IMR-90 (cell line): ENCODE data around the gene MYH9. TPM values are rescaled to one million over a fixed set of nuclear protein-coding genes. Genes with fewer than 3 reads are reported as not detected.

Source experiments
- ATAC-seq: fragments of 200-7000 bp; cut with Tn5 transposase; 2 replicates; pipeline ENCODE4 v1.9.1; 2020; ENCODE audit warnings: low read depth, mild to moderate bottlenecking, moderate library complexity
- BruUV-seq: library from RNA; stranded (reverse); fragments of 400-500 nt; replicated peaks from 2 replicates; lab custom pipeline; 2021; lab: Mats Ljungman, UMichigan
- CTCF ChIA-PET: fragments of 300-600 bp; formaldehyde crosslinking; extraction: SDS; loops from one replicate; lab custom pipeline; 2021; ENCODE audit warnings: antibody characterized with exemption; lab: Yijun Ruan, JAX
- POLR2A ChIA-PET: fragments of 300-600 bp; sonication (Branson Sonifier 250); formaldehyde crosslinking; loops from one replicate; lab custom pipeline; 2022; ENCODE audit warnings: antibody characterized with exemption; ENCODE audit not compliant: unreplicated experiment; lab: Charles Lee
- DNase-seq: peaks from one replicate; pipeline ENCODE4 v3.0.0; 2013
- H2AFZ ChIP-seq: replicated peaks from 2 replicates; pipeline ENCODE3; 2013; ENCODE audit warnings: low read length, mild to moderate bottlenecking; ENCODE audit not compliant: poor library complexity
- H2AK5ac ChIP-seq: 2 replicates; pipeline ENCODE4 v1.6.1; 2013; ENCODE audit warnings: low read depth, low read length, inconsistent platforms
- H2AK9ac ChIP-seq: replicated peaks from 2 replicates; pipeline ENCODE3; 2013; ENCODE audit warnings: mild to moderate bottlenecking, low read depth, low read length, moderate library complexity; ENCODE audit not compliant: poor library complexity
- H2BK120ac ChIP-seq: 2 replicates; pipeline ENCODE4 v1.6.1; 2013; ENCODE audit warnings: low read depth, low read length, inconsistent platforms
- H2BK15ac ChIP-seq: 3 replicates; pipeline ENCODE4 v1.6.1; 2013; ENCODE audit warnings: low read depth, low read length, inconsistent platforms
- H2BK20ac ChIP-seq: 2 replicates; pipeline ENCODE4 v1.6.1; 2013; ENCODE audit warnings: low read depth, mild to moderate bottlenecking, inconsistent platforms, low read length, moderate library complexity
- H2BK5ac ChIP-seq: 2 replicates; pipeline ENCODE4 v1.6.1; 2013; ENCODE audit warnings: mild to moderate bottlenecking, low read depth, low read length, inconsistent platforms; ENCODE audit not compliant: poor library complexity, severe bottlenecking
- H3K14ac ChIP-seq: replicated peaks from 2 replicates; pipeline ENCODE4 v1.6.1; 2013; ENCODE audit warnings: low read depth, low read length, inconsistent platforms
- H3K18ac ChIP-seq: 2 replicates; pipeline ENCODE4 v1.6.1; 2013; ENCODE audit warnings: low read depth, low read length, control low read depth
- H3K23ac ChIP-seq: 2 replicates; pipeline ENCODE4 v1.6.1; 2013; ENCODE audit warnings: low read depth, low read length, inconsistent platforms
- H3K27ac ChIP-seq: 2 replicates; pipeline ENCODE4 v1.5.1; 2013; ENCODE audit warnings: mild to moderate bottlenecking, control low read depth, low read length; ENCODE audit not compliant: insufficient read depth
- H3K27me3 ChIP-seq: 2 replicates; pipeline ENCODE4 v1.6.1; 2013; ENCODE audit warnings: low read length; ENCODE audit not compliant: control insufficient read depth, insufficient read depth
- H3K36me3 ChIP-seq: 2 replicates; pipeline ENCODE4 v1.6.1; 2013; ENCODE audit warnings: low read length, mixed read lengths; ENCODE audit not compliant: control insufficient read depth, insufficient read depth
- H3K4ac ChIP-seq: 2 replicates; pipeline ENCODE4 v1.6.1; 2013; ENCODE audit warnings: low read depth, low read length, inconsistent platforms
- H3K4me1 ChIP-seq: 2 replicates; pipeline ENCODE4 v1.6.1; 2013; ENCODE audit warnings: low read length, mixed read lengths; ENCODE audit not compliant: control insufficient read depth, insufficient read depth
- H3K4me2 ChIP-seq: 2 replicates; pipeline ENCODE4 v1.6.1; 2013; ENCODE audit warnings: low read depth, mild to moderate bottlenecking, control low read depth, low read length, moderate library complexity
- H3K4me3 ChIP-seq: 2 replicates; pipeline ENCODE4 v1.5.1; 2013; ENCODE audit warnings: low read depth, mild to moderate bottlenecking, control low read depth, low read length, moderate library complexity; ENCODE audit not compliant: insufficient read depth
- H3K56ac ChIP-seq: 2 replicates; pipeline ENCODE4 v1.6.1; 2013; ENCODE audit warnings: low read length, inconsistent platforms; ENCODE audit not compliant: insufficient read depth; ENCODE audit errors: extremely low read depth
- H3K79me1 ChIP-seq, 2 experiments: 2 replicates each; pipeline ENCODE4 v1.6.1; 2013; ENCODE audit warnings: low read length in 2 of 2, inconsistent platforms in 1 of 2, low read depth in 1 of 2
- H3K9ac ChIP-seq: 2 replicates; pipeline ENCODE4 v1.6.1; 2013; ENCODE audit warnings: low read depth, low read length, control low read depth
- H3K9me1 ChIP-seq: 2 replicates; pipeline ENCODE4 v1.6.1; 2013; ENCODE audit warnings: low read length, inconsistent platforms; ENCODE audit not compliant: insufficient read depth
- H3K9me3 ChIP-seq: 2 replicates; pipeline ENCODE4 v1.6.1; 2013; ENCODE audit warnings: low read length; ENCODE audit not compliant: control insufficient read depth, insufficient read depth
- H4K20me1 ChIP-seq: 2 replicates; pipeline ENCODE4 v1.6.1; 2013; ENCODE audit warnings: low read length, inconsistent platforms; ENCODE audit not compliant: insufficient read depth
- H4K5ac ChIP-seq: 2 replicates; pipeline ENCODE4 v1.6.1; 2013; ENCODE audit warnings: mild to moderate bottlenecking, low read depth, low read length, control low read depth
- H4K8ac ChIP-seq, 2 experiments: 2 replicates each; pipeline ENCODE4 v1.6.1; 2013; ENCODE audit warnings: low read depth in 2 of 2, low read length in 2 of 2, control low read depth in 1 of 2, inconsistent platforms in 1 of 2
- H4K91ac ChIP-seq: 2 replicates; pipeline ENCODE4 v1.6.1; 2013; ENCODE audit warnings: low read depth, low read length, inconsistent platforms; ENCODE audit not compliant: insufficient read depth
- CEBPB ChIP-seq: IDR thresholded peaks from 2 replicates; pipeline ENCODE4 v1.6.1; 2012; ENCODE audit warnings: low read depth, low read length, improper control_type of control experiment
- CHD1 ChIP-seq: IDR thresholded peaks from 2 replicates; pipeline ENCODE4 v1.6.1; 2012; ENCODE audit warnings: low read depth, low read length, improper control_type of control experiment
- CTCF ChIP-seq: conservative IDR thresholded peaks from 2 replicates; pipeline ENCODE4 v1.5.1; 2012; ENCODE audit warnings: mild to moderate bottlenecking, low read depth, low read length, improper control_type of control experiment
- FOS ChIP-seq: fragments of 150-350 bp; IDR thresholded peaks from 2 replicates; pipeline ENCODE4 v1.6.1; 2016; ENCODE audit warnings: low read depth, low read length
- RAD21 ChIP-seq: IDR thresholded peaks from 2 replicates; pipeline ENCODE4 v1.6.1; 2012; ENCODE audit warnings: low read length, improper control_type of control experiment
- RCOR1 ChIP-seq: IDR thresholded peaks from 2 replicates; pipeline ENCODE4 v1.6.1; 2012; ENCODE audit warnings: mild to moderate bottlenecking, low read length, improper control_type of control experiment; ENCODE audit not compliant: insufficient replicate concordance
- RFX5 ChIP-seq: IDR thresholded peaks from 2 replicates; pipeline ENCODE4 v1.8.0; 2012; ENCODE audit warnings: low read depth, mild to moderate bottlenecking, low read length, moderate library complexity
- WGBS, 2 experiments: methylation state at CpG; one replicate each; pipeline versions ENCODE4 v1.1.5 to v1.1.7; 2013; ENCODE audit warnings: missing lambda C conversion rate in 2 of 2; ENCODE audit not compliant: insufficient read length in 1 of 2; ENCODE audit errors: extremely low coverage in 2 of 2; 5-methylcytosine and 5-hydroxymethylcytosine counted together
- dilution Hi-C: fragments of 300-500 bp; cut with HindIII; formaldehyde crosslinking; loops from one replicate; pipeline ENCODE4 v1.14.3; 2018; ENCODE audit warnings: low sequenced_read_pairs; ENCODE audit not compliant: unreplicated experiment
- in situ Hi-C: fragments of 300-500 bp; cut with MboI; formaldehyde crosslinking; loops from 3 replicates; pipeline ENCODE4 v1.14.3; 2019; ENCODE audit warnings: low sequenced_read_pairs, inconsistent platforms, mixed read lengths
- intact Hi-C: fragments of 100-400 bp; cut with micrococcal nuclease; formaldehyde crosslinking; loops from 2 replicates; pipeline ENCODE4 v1.10.0; 2022
- polyA plus RNA-seq, 3 experiments: library from polyadenylated mRNA; depleted of rRNA; stranded (reverse); fragments of >200 nt; gene quantifications; 2 replicates each; pipeline ENCODE4 v1.2.3, GENCODE V29; 2012; ENCODE audit warnings: low replicate concordance in 1 of 3
- total RNA-seq: library from RNA; depleted of rRNA; stranded (reverse); fragments of >200 nt; gene quantifications from 2 replicates; pipeline ENCODE4 v1.2.3, GENCODE V29; 2012

The MYH9 gene
- total and polyA plus RNA-seq, 2 of the 4 experiments (the other 2 are of a cell fraction), result 475 to 554 TPM

- in situ Hi-C loops (no loop called here), dilution Hi-C loops (no loop called here), intact Hi-C loops (no loop called here)
- no peak overlapping the region for H3K4me3 ChIP-seq
- no peak overlapping the region for H2BK20ac ChIP-seq
- no peak overlapping the region for H2AFZ ChIP-seq
- 0 out of 3 replicates have a peak overlapping the region, but pooled peaks have one; percentile 10 for H2BK15ac ChIP-seq
- H4K8ac ChIP-seq, result 0 out of 4 replicates have a peak overlapping the region, but pooled peaks of 1 of the 2 experiments have one; percentile 6
- no peak overlapping the region for H2AK9ac ChIP-seq
- H3K4ac ChIP-seq, result peak overlapping the region; percentile 36; the same call in 1 of the 2 replicates
- H3K4me2 ChIP-seq, result no peak overlapping the region
- POLR2A ChIA-PET, result no interaction called here
- no peaks in the 10 kb centered on the region for H3K79me1 ChIP-seq
- BruUV-seq, result no TSS peak
- no peak overlapping the region for H3K18ac ChIP-seq
- H3K9me1 ChIP-seq, result no peaks in the 10 kb centered on the region
- CTCF ChIA-PET, result no interaction called here
- H3K23ac ChIP-seq, result no peak overlapping the region
- DNase-seq, result no peak
- no peaks in the 10 kb centered on the region for H3K9me3 ChIP-seq
- no peak overlapping the region for H2BK5ac ChIP-seq
- 100% methylated on average over 1 of the region's 6 CpGs; no CpG with 5 or more reads in 1 of the 2 experiments for WGBS, 2 experiments
- no peak overlapping the region for H3K9ac ChIP-seq
- H2AK5ac ChIP-seq, result no peak overlapping the region
- H3K4me1 ChIP-seq, result peaks cover 4% of the 10 kb centered on the region
- no peaks in the 10 kb centered on the region for H3K36me3 ChIP-seq
- H3K27me3 ChIP-seq, result no peaks in the 10 kb centered on the region
- no peak overlapping the region for H3K27ac ChIP-seq
- ATAC-seq, result no peak
- H2BK120ac ChIP-seq, result peak overlapping the region; percentile 5; the same call in 1 of the 2 replicates
- no peak for TF ChIP-seq RCOR1
- TF ChIP-seq RFX5, result no peak
- TF ChIP-seq RAD21, result no peak
- no peak for TF ChIP-seq FOS
- TF ChIP-seq CEBPB, result no peak
- TF ChIP-seq CTCF, result no peak
- no peak for TF ChIP-seq CHD1
- H3K56ac ChIP-seq, result no peak overlapping the region
- H4K5ac ChIP-seq, result no peak overlapping the region; the same call in 1 of the 2 replicates
- H3K14ac ChIP-seq, result no peak overlapping the region
- H4K20me1 ChIP-seq, result no peaks in the 10 kb centered on the region
- H4K91ac ChIP-seq, result no peak overlapping the region
Observed at GRCh38 chr22:36405221-36405661, 17.5 kb upstream of the MYH9 start.
